ENCODE results near the gene SH3PXD2A. TPM values are rescaled to one million over a fixed set of nuclear protein-coding genes. Genes with fewer than 3 reads are reported as not detected.
"Not testable (repeated sequence)": the region's sequence is repeated elsewhere in the genome, so short reads cannot be mapped to it uniquely, and the experiment has no call there.

The SH3PXD2A gene
- total RNA-seq, 4 donors from 2014 or later: 35.0 to 54.8 (median 45.4) TPM

GRCh38 chr10:103814626-103815370, 40.6 kb downstream of the SH3PXD2A start:
- DNase-seq (ENCODE audit: low spot score in 2 of 2): no peak
- WGBS, 2 donors: 60 to 62% methylated on average over 4 of the region's 4 CpGs
- no peak overlapping the region for H3K4me3 ChIP-seq (ENCODE audit: low read depth, poor library complexity, severe bottlenecking)
- TF ChIP-seq POLR2A (IDR thresholded peaks at IDR 0.05): no peak
- TF ChIP-seq CTCF (IDR thresholded peaks at IDR 0.05): no peak
- intact Hi-C loops (cut with DNase I; ENCODE audit: low total_unique reads): no loop called here

GRCh38 chr10:103814105-103814504, 41.3 kb downstream of the SH3PXD2A start:
- TF ChIP-seq POLR2A (IDR thresholded peaks at IDR 0.05) (no peak), CTCF (IDR thresholded peaks at IDR 0.05) (no peak)
- H3K4me3 ChIP-seq (ENCODE audit: low read depth, poor library complexity, severe bottlenecking): no peak overlapping the region
- 72 to 80% methylated on average over 7 of the region's 7 CpGs for WGBS, 2 donors
- intact Hi-C loops (cut with DNase I; ENCODE audit: low total_unique reads): no loop called here
- no peak for DNase-seq (ENCODE audit: low spot score in 2 of 2)

GRCh38 chr10:103813312-103813711, 42.1 kb downstream of the SH3PXD2A start:
- H3K4me3 ChIP-seq (ENCODE audit: low read depth, poor library complexity, severe bottlenecking); intact Hi-C loops (cut with DNase I; ENCODE audit: low total_unique reads); DNase-seq (ENCODE audit: low spot score in 2 of 2): not testable (repeated sequence)
- 97 to 99% methylated on average over 4 of the region's 4 CpGs for WGBS, 2 donors

- no peak overlapping the region for H3K4me3 ChIP-seq (ENCODE audit: low read depth, poor library complexity, severe bottlenecking)
- TF ChIP-seq POLR2A (IDR thresholded peaks at IDR 0.05) (no peak), CTCF (IDR thresholded peaks at IDR 0.05) (no peak)
- 68 to 71% methylated on average over 4 of the region's 4 CpGs for WGBS, 2 donors
- intact Hi-C loops (cut with DNase I; ENCODE audit: low total_unique reads): no loop called here
- no peak for DNase-seq (ENCODE audit: low spot score in 2 of 2)
These were observed 42.9 kb downstream of the SH3PXD2A start for GRCh38 chr10:103812432-103812831.

GRCh38 chr10:103812004-103812403, 43.4 kb downstream of the SH3PXD2A start:
- H3K4me3 ChIP-seq (ENCODE audit: low read depth, poor library complexity, severe bottlenecking): no peak overlapping the region
- no peak for TF ChIP-seq CTCF (IDR thresholded peaks at IDR 0.05)
- no peak for DNase-seq (ENCODE audit: low spot score in 2 of 2)
- intact Hi-C loops (cut with DNase I; ENCODE audit: low total_unique reads): no loop called here
- WGBS, 2 donors: 72 to 77% methylated on average over 3 of the region's 3 CpGs

GRCh38 chr10:103811463-103811862, 43.9 kb downstream of the SH3PXD2A start:
- intact Hi-C loops (cut with DNase I; ENCODE audit: low total_unique reads): no loop called here
- H3K4me3 ChIP-seq (ENCODE audit: low read depth, poor library complexity, severe bottlenecking): no peak overlapping the region
- no peak for TF ChIP-seq POLR2A (IDR thresholded peaks at IDR 0.05)
- no peak for TF ChIP-seq CTCF (IDR thresholded peaks at IDR 0.05)
- 86 to 88% methylated on average over 6 of the region's 6 CpGs for WGBS, 2 donors
- DNase-seq (ENCODE audit: low spot score in 2 of 2): no peak
